A673 (cell line): ENCODE measurements around the gene CFAP99.

Source experiments
- CTCF ChIP-seq: fragments of 300-800, 200-600 bp; sonication (generic); conservative IDR thresholded peaks from 2 replicates; pipeline ENCODE4 v1.5.1; 2017; ENCODE audit warnings: low read depth, mild to moderate bottlenecking, antibody characterized with exemption, low read length, moderate library complexity, mixed read lengths
- EZH2 ChIP-seq: fragments of 200-600 bp; sonication (generic); IDR thresholded peaks from 2 replicates; pipeline ENCODE4 v1.6.1; 2017; ENCODE audit warnings: borderline replicate concordance, low read depth, mild to moderate bottlenecking, mixed read lengths, antibody characterized with exemption, low read length; ENCODE audit not compliant: poor library complexity, severe bottlenecking

DNA sequence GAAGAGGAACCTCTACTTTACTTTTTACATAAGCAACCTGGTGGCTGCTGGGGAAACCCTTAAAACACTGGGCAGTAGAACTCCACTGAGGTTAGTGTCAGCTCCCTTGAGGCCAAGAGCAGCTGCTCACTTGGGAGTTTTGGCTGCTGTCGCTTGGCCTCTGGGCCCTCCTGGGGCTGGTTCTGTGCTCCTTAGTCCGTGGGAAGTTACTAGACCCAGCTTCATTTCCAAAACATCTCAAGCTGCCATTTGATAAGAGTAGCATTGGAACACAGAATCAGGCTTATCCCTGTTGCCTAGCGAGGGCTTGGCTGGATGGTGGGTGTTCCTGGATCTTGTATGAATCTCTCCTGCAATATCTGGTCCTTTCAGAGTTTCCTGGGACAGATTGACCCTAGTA, 76.2 kb downstream of the CFAP99 start:
- no peak for TF ChIP-seq EZH2
- TF ChIP-seq CTCF, result no peak
